HG02938 (cell line): ENCODE data around the gene CREB5.

Experiments
- ATAC-seq: cut with Tn5 transposase; IDR thresholded peaks from one replicate; pipeline ENCODE4 v1.9.1; 2021; ENCODE audit warnings: mild to moderate bottlenecking, moderate library complexity; ENCODE audit not compliant: unreplicated experiment

Gene CREB5

GRCh38 chr7:28406192-28406591, 6.1 kb upstream of the CREB5 start:
- ATAC-seq = no peak

GRCh38 chr7:28407651-28408050, 4.7 kb upstream of the CREB5 start:
- ATAC-seq = no peak

GRCh38 chr7:28408105-28408959, 4.0 kb upstream of the CREB5 start:
- no peak for ATAC-seq

GRCh38 chr7:28408960-28409715, 3.2 kb upstream of the CREB5 start:
- no peak for ATAC-seq

- ATAC-seq = no peak
Measured at GRCh38 chr7:28409716-28410627, 2.3 kb upstream of the CREB5 start.

- ATAC-seq = no peak
Measured at GRCh38 chr7:28410628-28411531, 1.4 kb upstream of the CREB5 start.

- no peak for ATAC-seq
Measured at GRCh38 chr7:28413011-28413410, 693 bp downstream of the CREB5 start.

GRCh38 chr7:28414453-28414852, 2.1 kb downstream of the CREB5 start:
- ATAC-seq = no peak

- ATAC-seq = no peak
Measured at GRCh38 chr7:28417321-28417940, 5.1 kb downstream of the CREB5 start.

- no peak for ATAC-seq
Measured at GRCh38 chr7:28418311-28418710, 6.0 kb downstream of the CREB5 start.

- ATAC-seq = no peak
Measured at GRCh38 chr7:28418966-28419365, 6.6 kb downstream of the CREB5 start.

- no peak for ATAC-seq
Measured at GRCh38 chr7:28419716-28420115, 7.4 kb downstream of the CREB5 start.

- ATAC-seq = no peak
Measured at GRCh38 chr7:28423112-28423511, 10.8 kb downstream of the CREB5 start.

- ATAC-seq = no peak
Measured at GRCh38 chr7:28423918-28424514, 11.7 kb downstream of the CREB5 start.

- no peak for ATAC-seq
Measured at GRCh38 chr7:28425496-28425895, 13.2 kb downstream of the CREB5 start.

- no peak for ATAC-seq
Measured at GRCh38 chr7:28427236-28427635, 14.9 kb downstream of the CREB5 start.

- ATAC-seq = no peak
Measured at GRCh38 chr7:28430616-28431015, 18.3 kb downstream of the CREB5 start.

- no peak for ATAC-seq
Measured at GRCh38 chr7:28432105-28432504, 19.8 kb downstream of the CREB5 start.

- no peak for ATAC-seq
Measured at GRCh38 chr7:28433039-28433438, 20.7 kb downstream of the CREB5 start.
